ENCODE data around the gene KHDRBS2. TPM values are rescaled to one million over a fixed set of nuclear protein-coding genes. Genes with fewer than 3 reads are reported as not detected.

Gene KHDRBS2
- total RNA-seq, 4 donors from 2014 or later: not detected

GRCh38 chr6:62202078-62202477 lies 83.9 kb downstream of the KHDRBS2 start:
- Histone ChIP-seq H3K4me3 (no peak overlapping the region), H3K9me3 (no peaks in the 10 kb centered on the region), H3K27ac (no peak overlapping the region), H3K36me3 (no peaks in the 10 kb centered on the region), H3K4me1 (no peaks in the 10 kb centered on the region), H3K27me3 (no peaks in the 10 kb centered on the region)
- no peak for DNase-seq
- intact Hi-C loops (cut with DNase I): no loop called here
- no peak for TF ChIP-seq CTCF (IDR thresholded peaks at IDR 0.05)
- no peak for TF ChIP-seq POLR2A (IDR thresholded peaks at IDR 0.05)
- WGBS, 2 donors: 29 to 31% methylated on average over 1 of the region's 1 CpG

GRCh38 chr6:62192593-62192992 lies 93.4 kb downstream of the KHDRBS2 start:
- no peaks in the 10 kb centered on the region for H3K4me1 ChIP-seq
- intact Hi-C loops (cut with DNase I): no loop called here
- no peaks in the 10 kb centered on the region for H3K36me3 ChIP-seq
- no peaks in the 10 kb centered on the region for H3K27me3 ChIP-seq
- no peak overlapping the region for H3K27ac ChIP-seq
- DNase-seq: no peak
- no peak for TF ChIP-seq CTCF (IDR thresholded peaks at IDR 0.05)
- no peak for TF ChIP-seq POLR2A (IDR thresholded peaks at IDR 0.05)
- WGBS, 2 donors: 68 to 78% methylated on average over 1 of the region's 1 CpG
- no peaks in the 10 kb centered on the region for H3K9me3 ChIP-seq
- no peak overlapping the region for H3K4me3 ChIP-seq

- no peaks in the 10 kb centered on the region for H3K4me1 ChIP-seq
- no peak for TF ChIP-seq CTCF (IDR thresholded peaks at IDR 0.05)
- no peak for TF ChIP-seq POLR2A (IDR thresholded peaks at IDR 0.05)
- H3K4me3 ChIP-seq: no peak overlapping the region
- no peak overlapping the region for H3K27ac ChIP-seq
- H3K36me3 ChIP-seq: no peaks in the 10 kb centered on the region
- no peaks in the 10 kb centered on the region for H3K27me3 ChIP-seq
- no peak for DNase-seq
- intact Hi-C loops (cut with DNase I): no loop called here
- no peaks in the 10 kb centered on the region for H3K9me3 ChIP-seq
- WGBS, 2 donors: 32 to 39% methylated on average over 1 of the region's 1 CpG
Measured at GRCh38 chr6:62175195-62175594, 110.8 kb downstream of the KHDRBS2 start.

GRCh38 chr6:62174548-62174947 lies 111.5 kb downstream of the KHDRBS2 start:
- H3K4me1 ChIP-seq: no peaks in the 10 kb centered on the region
- no peaks in the 10 kb centered on the region for H3K27me3 ChIP-seq
- H3K9me3 ChIP-seq: no peaks in the 10 kb centered on the region
- no peak overlapping the region for H3K4me3 ChIP-seq
- TF ChIP-seq CTCF (IDR thresholded peaks at IDR 0.05) (no peak), POLR2A (IDR thresholded peaks at IDR 0.05) (no peak)
- intact Hi-C loops (cut with DNase I): no loop called here
- no peaks in the 10 kb centered on the region for H3K36me3 ChIP-seq
- no peak overlapping the region for H3K27ac ChIP-seq
- no peak for DNase-seq

- H3K27ac ChIP-seq: no peak overlapping the region
- H3K27me3 ChIP-seq: no peaks in the 10 kb centered on the region
- no peaks in the 10 kb centered on the region for H3K4me1 ChIP-seq
- no peaks in the 10 kb centered on the region for H3K36me3 ChIP-seq
- DNase-seq: no peak
- intact Hi-C loops (cut with DNase I): no loop called here
- no peak overlapping the region for H3K4me3 ChIP-seq
- TF ChIP-seq CTCF (IDR thresholded peaks at IDR 0.05) (no peak), POLR2A (IDR thresholded peaks at IDR 0.05) (no peak)
- 63 to 83% methylated on average over 4 of the region's 4 CpGs for WGBS, 2 donors
- H3K9me3 ChIP-seq: no peaks in the 10 kb centered on the region
Measured at GRCh38 chr6:62167736-62168135, 118.3 kb downstream of the KHDRBS2 start.
